Measurements from ENCODE around the gene DNAJC15. TPM values are rescaled to one million over a fixed set of nuclear protein-coding genes. Genes with fewer than 3 reads are reported as not detected.

Gene DNAJC15
- total RNA-seq, 1 donor from 2014 or later: 4.7 TPM

- no peaks in the 10 kb centered on the region for H3K36me3 ChIP-seq
- no peak for DNase-seq (ENCODE audit: extremely low spot score in 2 of 2)
- no peak overlapping the region for H3K27ac ChIP-seq
- H3K4me1 ChIP-seq: no peaks in the 10 kb centered on the region
- TF ChIP-seq POLR2A (IDR thresholded peaks at IDR 0.05): no peak
- TF ChIP-seq POLR2AphosphoS5 (IDR thresholded peaks at IDR 0.05; ENCODE audit: insufficient read depth in 1 of 2, low read depth in 1 of 2): no peak
- no peaks in the 10 kb centered on the region for H3K27me3 ChIP-seq
- intact Hi-C loops (cut with DNase I): no loop called here
- no peak overlapping the region for H3K4me3 ChIP-seq
- H3K9me3 ChIP-seq: no peaks in the 10 kb centered on the region
Observed at GRCh38 chr13:43116242-43116641, 92.9 kb downstream of the DNAJC15 start.

- H3K9me3 ChIP-seq: no peaks in the 10 kb centered on the region
- no peaks in the 10 kb centered on the region for H3K36me3 ChIP-seq
- no peak overlapping the region for H3K4me3 ChIP-seq
- no peaks in the 10 kb centered on the region for H3K4me1 ChIP-seq
- no peak for DNase-seq (ENCODE audit: extremely low spot score in 2 of 2)
- no peak overlapping the region for H3K27ac ChIP-seq
- no peaks in the 10 kb centered on the region for H3K27me3 ChIP-seq
- TF ChIP-seq POLR2A (IDR thresholded peaks at IDR 0.05): no peak
- TF ChIP-seq CTCF (IDR thresholded peaks at IDR 0.05): no peak
- TF ChIP-seq POLR2AphosphoS5 (IDR thresholded peaks at IDR 0.05; ENCODE audit: insufficient read depth in 1 of 2, low read depth in 1 of 2): no peak
- intact Hi-C loops (cut with DNase I): no loop called here
Observed at GRCh38 chr13:43118521-43118920, 95.1 kb downstream of the DNAJC15 start.

GRCh38 chr13:43119206-43119605 lies 95.8 kb downstream of the DNAJC15 start:
- Histone ChIP-seq H3K9me3 (no peaks in the 10 kb centered on the region), H3K4me3 (no peak overlapping the region), H3K36me3 (no peaks in the 10 kb centered on the region), H3K27ac (no peak overlapping the region), H3K27me3 (no peaks in the 10 kb centered on the region), H3K4me1 (no peaks in the 10 kb centered on the region)
- intact Hi-C loops (cut with DNase I): no loop called here
- no peak for DNase-seq (ENCODE audit: extremely low spot score in 2 of 2)
- TF ChIP-seq POLR2AphosphoS5 (IDR thresholded peaks at IDR 0.05; ENCODE audit: insufficient read depth in 1 of 2, low read depth in 1 of 2): no peak

GRCh38 chr13:43122791-43123190 lies 99.4 kb downstream of the DNAJC15 start:
- Histone ChIP-seq H3K27ac (no peak overlapping the region), H3K36me3 (no peaks in the 10 kb centered on the region), H3K27me3 (no peaks in the 10 kb centered on the region), H3K4me1 (peaks cover 8% of the 10 kb centered on the region), H3K4me3 (no peak overlapping the region), H3K9me3 (no peaks in the 10 kb centered on the region)
- no peak for DNase-seq (ENCODE audit: extremely low spot score in 2 of 2)
- intact Hi-C loops (cut with DNase I): no loop called here
- TF ChIP-seq POLR2AphosphoS5 (IDR thresholded peaks at IDR 0.05; ENCODE audit: insufficient read depth in 1 of 2, low read depth in 1 of 2) (no peak), CTCF (IDR thresholded peaks at IDR 0.05) (no peak), POLR2A (IDR thresholded peaks at IDR 0.05) (no peak)

- no peak overlapping the region for H3K27ac ChIP-seq
- H3K4me1 ChIP-seq: peaks cover 11% of the 10 kb centered on the region
- H3K4me3 ChIP-seq: no peak overlapping the region
- no peaks in the 10 kb centered on the region for H3K36me3 ChIP-seq
- H3K27me3 ChIP-seq: no peaks in the 10 kb centered on the region
- TF ChIP-seq POLR2A (IDR thresholded peaks at IDR 0.05): no peak
- no peak for TF ChIP-seq CTCF (IDR thresholded peaks at IDR 0.05)
- no peak for TF ChIP-seq POLR2AphosphoS5 (IDR thresholded peaks at IDR 0.05; ENCODE audit: insufficient read depth in 1 of 2, low read depth in 1 of 2)
- no peak for DNase-seq (ENCODE audit: extremely low spot score in 2 of 2)
- H3K9me3 ChIP-seq: no peaks in the 10 kb centered on the region
- intact Hi-C loops (cut with DNase I): no loop called here
Observed at GRCh38 chr13:43123856-43124255, 100.5 kb downstream of the DNAJC15 start.

GRCh38 chr13:43124490-43124889 lies 101.1 kb downstream of the DNAJC15 start:
- Histone ChIP-seq H3K27me3 (no peaks in the 10 kb centered on the region), H3K4me3 (no peak overlapping the region), H3K4me1 (peaks cover 11% of the 10 kb centered on the region), H3K27ac (no peak overlapping the region), H3K36me3 (no peaks in the 10 kb centered on the region), H3K9me3 (no peaks in the 10 kb centered on the region)
- DNase-seq (ENCODE audit: extremely low spot score in 2 of 2): no peak
- intact Hi-C loops (cut with DNase I): no loop called here
- TF ChIP-seq CTCF (IDR thresholded peaks at IDR 0.05) (no peak), POLR2AphosphoS5 (IDR thresholded peaks at IDR 0.05; ENCODE audit: insufficient read depth in 1 of 2, low read depth in 1 of 2) (no peak), POLR2A (IDR thresholded peaks at IDR 0.05) (no peak)
